IMR-90 (cell line): ENCODE results near the gene ADAMTS19.

ENCODE experiments used
- CEBPB ChIP-seq: IDR thresholded peaks from 2 replicates; pipeline ENCODE4 v1.6.1; 2012; ENCODE audit warnings: low read depth, low read length, improper control_type of control experiment
- CHD1 ChIP-seq: IDR thresholded peaks from 2 replicates; pipeline ENCODE4 v1.6.1; 2012; ENCODE audit warnings: low read depth, low read length, improper control_type of control experiment
- CTCF ChIP-seq: conservative IDR thresholded peaks from 2 replicates; pipeline ENCODE4 v1.5.1; 2012; ENCODE audit warnings: mild to moderate bottlenecking, low read depth, low read length, improper control_type of control experiment
- ELK1 ChIP-seq: fragments of 150-350 bp; IDR thresholded peaks from 2 replicates; pipeline ENCODE4 v1.6.1; 2016; ENCODE audit warnings: low read depth, mild to moderate bottlenecking, low read length, moderate library complexity, borderline replicate concordance
- FOS ChIP-seq: fragments of 150-350 bp; IDR thresholded peaks from 2 replicates; pipeline ENCODE4 v1.6.1; 2016; ENCODE audit warnings: low read depth, low read length
- MAZ ChIP-seq: IDR thresholded peaks from 2 replicates; pipeline ENCODE4 v1.6.1; 2012; ENCODE audit warnings: low read depth, mild to moderate bottlenecking, low read length, improper control_type of control experiment, moderate library complexity, borderline replicate concordance
- MXI1 ChIP-seq: IDR thresholded peaks from 2 replicates; pipeline ENCODE4 v1.6.1; 2012; ENCODE audit warnings: low read depth, mild to moderate bottlenecking, low read length, moderate library complexity, borderline replicate concordance
- NFE2L2 ChIP-seq: fragments of 150-350 bp; IDR thresholded peaks from 2 replicates; pipeline ENCODE4 v1.6.1; 2016; ENCODE audit warnings: low read depth, mild to moderate bottlenecking, low read length
- POLR2A ChIP-seq: IDR thresholded peaks from 2 replicates; pipeline ENCODE4 v1.6.1; 2012; ENCODE audit warnings: mild to moderate bottlenecking, low read depth, low read length
- RAD21 ChIP-seq: IDR thresholded peaks from 2 replicates; pipeline ENCODE4 v1.6.1; 2012; ENCODE audit warnings: low read length, improper control_type of control experiment
- RCOR1 ChIP-seq: IDR thresholded peaks from 2 replicates; pipeline ENCODE4 v1.6.1; 2012; ENCODE audit warnings: mild to moderate bottlenecking, low read length, improper control_type of control experiment; ENCODE audit not compliant: insufficient replicate concordance
- RFX5 ChIP-seq: IDR thresholded peaks from 2 replicates; pipeline ENCODE4 v1.8.0; 2012; ENCODE audit warnings: low read depth, mild to moderate bottlenecking, low read length, moderate library complexity
- USF2 ChIP-seq: fragments of 150-350 bp; IDR thresholded peaks from 2 replicates; pipeline ENCODE4 v1.6.1; 2017; ENCODE audit warnings: mild to moderate bottlenecking, antibody characterized with exemption, low read length, low read depth

GRCh38 chr5:129593525-129593924 is 133.4 kb downstream of the ADAMTS19 start:
- TF ChIP-seq CTCF (no peak), POLR2A (no peak), USF2 (no peak), RCOR1 (no peak), RAD21 (no peak), RFX5 (no peak), FOS (no peak), CEBPB (no peak), CHD1 (no peak), ELK1 (no peak), NFE2L2 (no peak), MAZ (no peak), MXI1 (no peak)
